GM18519 (cell line): ENCODE data around the gene PCDH9.
"Not testable (repeated sequence)": the region's sequence is repeated elsewhere in the genome, so short reads cannot be mapped to it uniquely, and the experiment has no call there.

Experiments used
- ATAC-seq: cut with Tn5 transposase; IDR thresholded peaks from one replicate; pipeline ENCODE4 v1.9.1; 2021; ENCODE audit warnings: mild to moderate bottlenecking, moderate library complexity; ENCODE audit not compliant: unreplicated experiment, low FRiP score

PCDH9 gene

DNA sequence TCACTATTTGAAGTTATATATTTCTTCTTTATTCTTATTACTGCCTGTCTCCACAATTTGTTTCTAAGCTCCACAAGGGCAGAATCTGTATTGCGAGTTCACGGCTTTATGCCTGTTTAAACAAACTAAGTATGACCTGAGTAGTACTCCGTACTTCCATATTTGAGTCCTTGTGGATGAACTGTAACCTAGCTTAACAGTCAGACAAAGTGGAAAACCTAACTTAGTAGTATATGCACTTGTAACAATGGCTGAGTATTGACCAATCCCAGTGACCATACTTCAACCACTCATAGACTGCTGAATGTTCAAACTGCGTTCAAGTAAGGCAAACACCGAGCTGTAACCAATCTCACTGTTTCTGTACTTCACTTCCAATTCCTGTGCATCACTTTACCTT is 292.7 kb downstream of the PCDH9 start:
- no peak for ATAC-seq

DNA sequence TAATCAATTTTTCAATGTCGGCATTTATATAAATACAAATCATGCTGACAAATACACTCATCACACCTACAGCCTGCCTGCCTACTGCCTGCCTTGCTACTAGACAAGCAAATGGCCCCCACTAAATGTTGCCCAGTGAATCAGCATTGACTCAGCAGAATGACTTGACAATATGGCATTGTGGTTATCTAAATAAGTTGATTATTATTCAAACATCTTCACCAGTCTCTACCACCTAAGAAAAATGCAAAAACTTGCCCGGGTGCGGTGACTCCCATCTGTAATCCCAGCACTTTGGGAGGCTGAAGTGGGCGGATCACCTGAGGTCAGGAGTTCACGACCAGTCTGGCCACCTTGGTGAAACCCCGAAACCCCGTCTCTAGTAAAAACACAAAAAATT is 296.1 kb downstream of the PCDH9 start:
- no peak for ATAC-seq

DNA sequence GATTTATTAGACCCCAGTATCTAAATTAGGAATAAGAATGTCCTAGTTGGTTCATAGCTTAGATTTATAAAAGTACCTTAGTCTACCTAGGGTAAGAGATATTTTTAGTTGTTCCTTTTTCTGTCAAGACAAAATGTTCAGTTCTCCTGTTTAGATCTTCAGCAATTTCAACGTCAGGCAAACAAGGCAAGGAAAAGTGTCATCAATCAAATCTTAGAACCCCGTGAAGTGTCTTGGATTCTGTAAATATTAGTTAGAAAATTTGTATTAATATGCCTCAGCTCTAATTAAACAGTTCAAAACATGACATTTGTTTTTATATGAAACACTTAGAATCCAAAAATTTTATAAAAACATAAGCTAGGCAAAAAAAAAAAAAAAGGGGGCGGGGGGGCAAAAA is 296.6 kb downstream of the PCDH9 start:
- ATAC-seq = no peak

DNA sequence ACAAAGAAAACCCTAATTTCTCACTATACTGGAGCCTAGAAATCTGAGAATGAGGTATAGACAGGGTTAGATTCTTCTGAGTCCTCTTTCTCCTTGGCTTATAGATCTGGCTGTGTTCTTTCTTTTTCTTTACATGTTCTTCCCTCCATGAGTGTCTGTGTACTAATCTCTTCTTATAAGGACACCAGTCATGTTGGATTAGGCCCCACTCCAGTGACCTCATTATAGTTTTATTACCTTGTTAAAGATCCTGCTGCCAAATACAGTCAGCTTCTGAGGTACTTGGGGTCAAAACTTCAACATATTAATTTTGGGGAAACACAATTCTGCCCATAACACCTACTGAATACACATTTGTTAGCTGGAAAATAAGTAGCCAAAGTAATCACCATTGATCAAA is 302.6 kb downstream of the PCDH9 start:
- ATAC-seq = no peak

DNA sequence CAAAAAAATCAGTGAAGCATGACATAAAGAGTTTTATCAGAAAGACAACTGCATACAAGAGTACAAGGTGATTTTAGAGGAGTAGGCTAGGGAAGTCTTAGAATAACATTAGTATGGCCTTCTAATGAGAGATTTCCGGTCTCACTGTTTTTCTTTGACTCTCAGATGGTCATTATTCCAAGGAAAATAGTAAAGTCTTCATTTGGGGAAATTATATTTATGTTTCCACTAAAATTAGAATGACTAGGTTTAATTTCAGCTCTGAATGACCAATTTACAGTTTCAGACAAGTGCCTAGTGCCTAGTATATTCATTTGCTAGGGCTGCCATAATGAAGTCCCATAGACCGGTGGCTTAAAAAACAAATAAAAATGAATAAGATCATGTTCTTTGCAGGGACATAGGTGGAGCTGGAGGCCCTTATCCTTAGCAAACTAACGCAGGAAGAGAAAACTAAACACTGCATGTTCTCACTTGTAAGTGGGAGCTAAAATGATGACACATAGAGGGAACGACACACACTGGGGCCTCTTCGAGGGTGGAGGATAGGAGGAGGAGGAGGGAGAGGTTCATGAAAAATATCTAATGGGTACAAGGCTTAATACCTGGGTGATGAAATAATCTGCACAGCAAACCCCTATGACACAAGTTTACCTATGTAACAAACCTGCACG is 303.1 kb downstream of the PCDH9 start:
- no peak for ATAC-seq

DNA sequence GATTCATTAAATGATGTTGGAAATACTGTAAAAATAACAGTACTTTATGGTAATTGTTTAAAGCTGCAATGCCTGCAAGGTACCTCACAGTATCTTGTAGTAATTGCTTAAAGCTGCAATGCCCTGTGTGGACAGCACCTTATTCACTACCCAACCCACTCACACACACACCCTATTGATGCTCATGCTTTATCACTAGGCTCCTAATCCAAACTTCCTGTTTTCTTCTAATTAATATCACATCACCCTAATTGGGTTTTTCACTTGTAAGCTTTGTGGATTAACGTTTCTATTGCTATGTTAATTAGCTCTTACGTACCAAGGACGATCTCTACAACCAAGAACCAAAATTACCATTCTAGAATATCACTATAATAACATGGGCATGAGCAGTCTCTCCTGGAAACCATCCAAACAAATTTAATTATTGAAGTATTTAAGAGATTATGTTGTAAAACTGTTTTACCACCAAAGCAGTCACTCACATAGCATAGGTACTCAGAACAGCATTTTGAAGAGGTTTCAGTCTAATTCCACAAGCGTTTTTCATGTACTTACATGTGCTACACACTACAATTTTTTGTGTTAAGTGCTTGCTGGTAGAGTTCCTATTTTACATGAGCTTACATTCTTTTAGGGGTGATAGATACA is 303.8 kb downstream of the PCDH9 start:
- no peak for ATAC-seq

DNA sequence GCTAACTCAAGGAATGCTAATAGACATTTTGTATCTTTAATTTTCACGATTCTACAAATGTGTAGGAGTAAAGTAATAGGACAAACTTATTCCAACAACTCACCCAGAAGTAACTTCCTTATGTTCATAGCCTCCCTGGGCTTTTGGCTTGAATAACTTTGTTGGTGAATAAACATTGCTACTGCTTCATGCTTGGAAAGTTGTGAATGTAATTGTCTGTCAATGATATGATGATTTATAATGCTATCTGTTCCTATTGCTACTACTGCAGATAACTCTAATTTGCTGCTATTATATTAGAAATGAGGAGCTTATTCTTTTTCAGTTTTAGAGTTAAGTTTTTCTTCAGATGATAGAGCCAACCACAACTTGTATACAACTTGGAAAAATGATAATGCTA is 307.7 kb downstream of the PCDH9 start:
- ATAC-seq = no peak

DNA sequence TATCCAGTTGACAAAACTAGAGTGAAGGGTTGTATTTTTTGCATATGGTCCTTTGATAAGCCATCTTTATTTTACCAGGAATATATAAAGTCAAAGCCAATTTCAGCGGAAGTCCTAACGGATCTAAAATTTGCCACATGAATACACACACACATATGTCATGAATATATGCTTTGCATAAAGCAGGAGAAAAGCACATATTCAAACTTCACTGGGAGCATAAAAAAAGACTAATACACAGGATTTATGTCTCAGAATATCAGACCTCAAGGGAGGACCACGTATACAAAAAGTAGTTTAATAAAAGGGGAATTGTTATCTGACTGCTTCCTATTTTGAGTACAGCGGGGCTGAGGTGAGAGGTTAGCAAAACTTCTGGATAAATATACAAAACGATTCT is 308.7 kb downstream of the PCDH9 start:
- no peak for ATAC-seq

DNA sequence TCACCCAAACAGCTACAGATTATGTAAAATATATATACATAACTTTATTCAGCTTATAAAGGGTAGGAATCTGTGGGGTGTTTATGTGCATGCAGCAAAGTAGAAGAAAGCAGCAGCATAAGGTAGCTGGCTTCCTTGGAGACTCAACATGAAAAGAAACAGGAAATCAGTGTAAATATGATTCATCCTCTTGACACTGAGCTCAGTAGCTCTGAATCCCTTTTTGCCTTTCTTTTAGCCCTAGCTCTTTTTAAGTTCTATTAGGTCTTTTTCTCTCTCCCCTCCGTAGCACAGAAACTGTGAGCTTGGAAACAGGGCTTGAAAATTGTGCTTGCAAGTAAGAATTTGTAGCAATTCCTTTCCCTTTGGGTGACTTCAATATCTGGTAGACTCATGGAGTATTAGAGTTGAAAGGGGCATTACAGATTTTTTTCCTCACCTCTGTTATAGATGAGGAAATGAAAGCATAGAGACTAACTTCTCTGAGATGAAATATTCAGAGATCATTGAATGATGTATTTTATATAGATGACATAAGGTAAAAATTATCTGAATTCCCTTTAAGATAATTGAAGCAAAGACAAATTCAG is 314.4 kb downstream of the PCDH9 start:
- no peak for ATAC-seq

DNA sequence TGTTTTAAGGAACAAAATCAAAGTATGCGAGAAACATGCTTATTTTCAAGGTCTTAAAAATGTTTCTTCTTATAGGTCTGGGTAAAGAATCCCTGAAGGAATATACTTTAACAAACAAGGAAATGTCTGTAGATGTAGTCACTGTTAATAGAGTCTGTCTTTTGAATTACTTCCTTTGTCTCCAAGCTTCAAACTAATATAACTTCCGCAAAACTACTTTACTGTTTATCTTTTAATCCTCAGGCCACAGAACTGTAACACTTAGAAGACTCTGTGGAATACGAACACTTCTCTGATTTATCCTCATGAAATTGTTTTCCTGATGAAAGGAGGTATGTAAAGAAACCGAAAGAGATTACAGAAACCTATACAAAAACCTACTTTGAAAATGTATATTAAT is 316.0 kb downstream of the PCDH9 start:
- no peak for ATAC-seq

DNA sequence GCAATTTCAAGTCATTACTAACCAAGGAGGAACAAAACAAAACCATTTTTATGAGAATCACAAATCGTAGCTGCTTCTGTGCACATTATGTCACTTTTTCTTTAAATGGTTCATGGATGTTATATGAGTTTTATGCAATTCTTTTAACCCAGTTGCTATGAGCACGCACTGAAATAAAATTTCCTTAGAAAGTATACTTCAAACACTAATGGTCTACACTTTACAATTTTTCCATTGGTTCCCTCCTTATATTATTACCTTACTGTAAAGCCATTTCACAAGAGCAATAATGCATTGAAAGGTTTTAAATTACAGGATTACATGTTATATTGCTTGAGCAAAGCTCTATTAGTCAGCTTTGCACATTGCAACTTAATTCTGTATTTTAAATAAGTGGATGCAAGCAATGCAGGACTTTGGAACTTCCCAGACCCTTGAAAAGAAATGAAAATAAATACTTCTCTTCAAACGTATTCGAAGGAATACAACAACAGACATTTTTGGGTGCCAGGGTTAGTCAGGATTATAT is 318.7 kb downstream of the PCDH9 start:
- ATAC-seq = no peak

DNA sequence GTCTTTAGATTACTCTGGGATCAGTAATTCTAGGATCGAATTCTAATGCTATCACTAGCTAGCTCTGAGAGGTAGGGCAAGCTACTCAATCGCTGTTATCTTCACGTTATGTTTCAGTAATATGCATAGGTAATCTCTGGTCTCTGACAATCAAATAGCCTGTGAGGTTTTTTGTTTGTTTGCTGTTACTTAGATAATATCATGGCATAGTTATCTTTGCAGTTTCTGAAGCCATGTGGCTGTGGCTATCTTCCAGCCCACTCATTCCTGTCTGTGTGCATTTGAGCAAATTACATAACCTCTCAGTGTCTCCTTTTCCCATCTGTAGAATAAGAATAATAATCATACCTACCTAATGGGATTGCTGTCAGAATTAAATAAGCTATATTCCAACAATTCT is 330.2 kb downstream of the PCDH9 start:
- no peak for ATAC-seq

DNA sequence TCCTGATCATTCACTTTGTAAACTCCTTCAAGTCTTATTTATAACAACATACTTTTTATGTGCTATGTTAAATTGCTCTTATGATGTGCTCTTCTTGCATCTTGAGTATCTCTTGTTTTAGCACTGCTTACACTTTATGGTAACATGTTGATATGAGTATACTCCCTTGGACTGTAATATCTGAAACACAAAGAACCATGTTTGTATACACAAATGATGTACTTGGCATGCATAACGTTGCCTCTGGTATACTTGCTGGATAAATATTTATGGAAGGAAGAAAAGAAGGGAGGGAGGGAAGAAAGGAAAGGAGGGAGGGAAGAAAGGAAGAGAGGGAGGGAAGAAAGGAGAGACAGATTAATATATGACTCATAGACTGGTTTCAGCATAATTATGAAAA is 333.2 kb downstream of the PCDH9 start:
- no peak for ATAC-seq

DNA sequence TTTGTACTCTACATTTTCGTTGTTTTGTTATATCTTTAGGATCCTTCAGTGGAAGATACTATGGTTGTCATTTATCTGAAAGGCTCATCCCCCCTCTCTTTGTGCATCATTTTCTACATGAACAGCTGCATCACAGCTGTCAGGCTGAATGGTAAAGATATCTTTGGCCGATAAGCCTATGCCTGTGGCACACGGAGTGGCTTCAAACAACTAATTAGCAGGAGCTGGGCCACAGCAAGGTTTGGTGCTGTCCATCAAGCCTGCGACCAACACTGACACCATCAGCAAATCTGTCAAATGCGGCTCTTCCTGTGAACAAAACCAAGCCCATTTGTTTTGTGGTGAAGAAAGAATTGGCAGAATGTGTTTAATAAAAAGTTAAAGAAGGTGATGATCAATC is 334.4 kb downstream of the PCDH9 start:
- no peak for ATAC-seq

DNA sequence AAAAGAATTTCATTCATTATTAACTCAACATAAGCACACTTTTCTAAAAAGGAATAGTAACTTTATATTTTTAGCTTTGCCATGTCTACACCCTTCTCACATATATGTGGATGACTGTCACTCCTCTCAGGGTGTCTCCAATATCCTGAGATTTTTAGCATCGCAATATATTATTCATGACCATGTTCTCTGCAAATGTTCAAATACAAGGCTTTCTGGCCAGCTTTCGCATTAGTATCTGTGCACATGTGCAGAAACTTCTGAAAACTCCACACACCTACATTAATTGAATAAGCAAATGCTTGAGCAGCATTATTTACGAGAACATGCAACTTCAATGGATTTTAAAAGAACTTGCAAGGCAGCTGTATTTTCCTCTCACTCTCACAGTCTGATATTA is 334.8 kb downstream of the PCDH9 start:
- ATAC-seq = no peak

DNA sequence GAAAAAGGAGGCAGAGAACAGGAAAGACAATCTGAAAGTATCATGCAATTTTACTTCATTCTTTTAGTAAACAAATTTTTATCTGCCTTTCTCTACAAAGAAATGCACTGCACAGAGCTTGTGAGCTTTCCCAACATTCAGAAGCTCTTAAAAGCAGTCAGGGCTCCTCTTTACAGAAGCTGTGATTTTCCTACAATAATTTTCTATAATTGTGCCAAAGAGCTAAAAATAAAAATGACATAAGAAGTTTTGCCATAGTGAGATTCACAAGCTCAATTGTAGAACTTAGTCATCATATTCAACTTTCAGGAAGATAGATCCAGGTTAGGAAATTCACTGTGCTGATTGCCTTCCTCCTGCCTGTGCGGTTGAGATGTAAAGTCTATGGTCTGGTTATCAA is 341.4 kb downstream of the PCDH9 start:
- ATAC-seq = no peak

DNA sequence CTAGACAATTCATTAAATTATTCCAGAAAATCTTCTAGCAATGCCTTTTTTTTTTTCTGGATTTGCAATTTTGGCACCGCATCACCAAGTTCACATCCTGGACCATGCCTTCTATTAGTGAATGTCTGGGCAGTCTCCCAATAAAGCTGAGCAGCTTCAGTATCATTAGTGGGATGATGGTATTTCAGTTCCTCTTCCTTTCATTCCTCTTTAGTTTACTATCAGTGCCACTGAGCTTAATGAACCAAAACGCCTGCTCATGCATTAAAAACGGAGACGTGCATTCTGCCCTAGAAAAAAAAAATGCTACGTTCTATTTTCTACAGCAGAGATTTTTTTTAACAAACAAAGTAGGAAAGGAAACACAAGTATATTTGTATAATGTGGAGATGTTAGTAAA is 343.0 kb downstream of the PCDH9 start:
- peak; percentile 77 for ATAC-seq

DNA sequence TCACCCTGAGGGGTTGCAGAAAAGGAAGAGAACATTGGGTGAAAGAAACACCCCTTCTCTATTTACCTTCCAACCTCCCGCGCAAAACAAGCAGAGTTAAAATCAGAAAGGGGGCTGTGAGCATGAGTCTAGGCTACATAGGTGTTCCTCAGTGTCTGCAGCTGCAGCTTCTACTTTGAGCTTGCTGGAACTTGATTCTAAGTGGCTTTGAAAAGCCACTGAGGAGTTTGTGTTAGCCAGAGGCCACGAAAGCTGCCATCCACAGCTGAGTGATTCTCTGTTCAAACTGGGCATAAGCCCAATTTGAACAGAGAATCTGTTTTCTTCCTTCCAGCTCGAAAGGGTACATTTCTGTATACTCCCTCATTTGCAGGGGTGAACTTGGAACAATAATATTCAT is 343.9 kb downstream of the PCDH9 start:
- no peak for ATAC-seq

DNA sequence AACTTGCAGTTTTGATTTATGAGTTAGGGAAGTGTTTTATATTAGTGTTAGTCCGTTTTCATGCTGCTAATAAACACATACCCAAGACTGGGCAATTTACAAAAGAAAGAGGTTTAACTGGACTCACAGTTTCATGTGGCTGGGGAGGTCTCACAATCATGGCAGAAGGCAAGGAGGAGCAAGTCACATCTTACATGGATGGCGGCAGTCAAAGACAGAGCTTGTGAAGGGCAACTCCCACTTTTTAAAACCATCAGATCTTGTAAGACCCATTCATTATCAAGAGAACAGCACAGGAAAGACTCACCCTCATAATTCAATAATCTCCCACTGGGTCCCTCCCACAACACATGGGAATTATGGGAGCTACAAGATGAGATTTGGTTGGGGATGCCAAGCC is 349.0 kb downstream of the PCDH9 start:
- ATAC-seq = not testable (repeated sequence)

DNA sequence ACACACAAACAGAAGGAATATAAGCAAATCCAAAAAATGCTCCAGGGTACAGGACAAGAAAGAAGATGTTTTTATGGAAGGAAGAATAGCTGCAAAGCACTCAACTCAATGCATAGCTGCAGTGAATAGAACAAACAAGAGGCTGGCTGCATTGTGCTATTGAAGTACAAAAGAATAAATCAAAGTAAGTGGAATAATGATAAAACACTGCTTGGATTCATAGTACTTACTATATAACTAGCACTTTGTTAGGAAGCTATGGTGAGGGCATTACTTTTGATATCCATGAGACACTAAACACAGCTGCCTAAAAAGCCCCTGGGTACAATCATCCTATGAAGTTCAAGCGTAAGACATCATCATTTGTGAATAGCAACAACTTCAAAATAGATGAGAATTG is 350.1 kb downstream of the PCDH9 start:
- no peak for ATAC-seq

DNA sequence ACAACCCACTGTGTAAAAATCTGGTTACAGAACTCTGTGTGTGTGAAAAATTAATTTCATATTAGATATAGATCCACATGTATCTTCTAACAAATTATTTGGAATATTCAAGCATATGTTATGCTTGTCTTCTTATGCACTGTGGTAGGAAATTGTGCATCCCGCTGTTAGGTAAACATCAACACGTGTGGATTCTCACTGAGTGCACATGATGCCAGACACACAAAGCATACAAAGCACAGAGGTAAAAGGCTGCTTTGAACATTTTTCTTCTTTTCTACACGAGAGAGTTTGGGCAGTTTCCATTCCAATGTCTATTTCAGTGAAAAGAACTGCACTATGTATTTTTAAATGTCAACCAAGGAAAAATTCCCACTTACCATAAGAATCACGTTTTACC is 354.9 kb downstream of the PCDH9 start:
- ATAC-seq = no peak

DNA sequence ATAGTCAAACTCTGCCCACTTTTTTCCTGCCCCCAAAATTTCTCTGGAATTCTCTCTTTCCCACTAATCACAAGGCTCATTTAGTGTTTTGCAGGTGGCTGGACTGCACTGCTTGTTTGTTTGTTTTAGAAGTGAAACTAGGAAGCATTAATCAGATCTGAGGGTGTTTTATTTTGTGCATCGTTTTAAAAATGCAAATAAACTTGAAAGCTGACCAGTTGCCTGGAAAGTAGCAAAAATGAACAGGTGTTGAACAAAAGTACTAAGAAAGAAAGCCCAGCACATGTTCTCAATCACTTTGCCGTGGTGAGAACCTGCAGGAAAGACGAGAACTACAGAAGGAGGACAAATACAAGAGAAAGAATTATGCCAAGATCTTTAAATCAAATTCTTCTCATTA is 365.5 kb downstream of the PCDH9 start:
- no peak for ATAC-seq
